ENCODE results near the gene SUCO. TPM values are rescaled to one million over a fixed set of nuclear protein-coding genes. Genes with fewer than 3 reads are reported as not detected.

Gene SUCO
- total and polyA plus RNA-seq, 2 experiments from 2014 or later: 12.4 to 24.3 TPM

- H3K4me3 ChIP-seq: no peak overlapping the region
- in situ Hi-C loops (cut with MboI): no loop called here
- H3K79me2 ChIP-seq (ENCODE audit: insufficient read depth): no peaks in the 10 kb centered on the region
- no peaks in the 10 kb centered on the region for H3K36me3 ChIP-seq (ENCODE audit: low read depth)
- no peaks in the 10 kb centered on the region for H3K9me2 ChIP-seq (ENCODE audit: insufficient read depth)
- H4K20me1 ChIP-seq (ENCODE audit: insufficient read depth): no peaks in the 10 kb centered on the region
- H3K9ac ChIP-seq: no peak overlapping the region
- DNase-seq: no peak
- peak overlapping the region; percentile 21 for H3K4me2 ChIP-seq (ENCODE audit: unreplicated experiment)
- peaks cover 12% of the 10 kb centered on the region for H3F3A ChIP-seq (ENCODE audit: insufficient read depth)
- peaks cover 18% of the 10 kb centered on the region for H3K4me1 ChIP-seq (ENCODE audit: insufficient read depth)
- peak overlapping the region; percentile 63 for H2AFZ ChIP-seq
- WGBS, 2 experiments (ENCODE audit: low coverage in 1 of 2, low lambda C conversion rate in 2 of 2, missing lambda C conversion rate in 2 of 2): 86 to 96% methylated on average over 2 of the region's 2 CpGs
- no peaks in the 10 kb centered on the region for H3K9me3 ChIP-seq (ENCODE audit: low read depth)
- TF ChIP-seq EZH2 (IDR thresholded peaks at IDR 0.05; ENCODE audit: insufficient read depth, poor library complexity, severe bottlenecking) (no peak), EZH2phosphoT487 (IDR thresholded peaks at IDR 0.05; ENCODE audit: insufficient read depth, low read depth) (no peak)
- no peaks in the 10 kb centered on the region for H3K27me3 ChIP-seq (replicated peaks; ENCODE audit: insufficient read depth)
- no peak overlapping the region for H3K27ac ChIP-seq
Observed at GRCh38 chr1:172629638-172630037, 96.7 kb downstream of the SUCO start.

- WGBS, 2 experiments (ENCODE audit: low coverage in 1 of 2, low lambda C conversion rate in 2 of 2, missing lambda C conversion rate in 2 of 2): 78 to 85% methylated on average over 11 of the region's 11 CpGs
- H3K27ac ChIP-seq: peak overlapping the region; percentile 43; the same call in 1 of the 2 replicates
- no peaks in the 10 kb centered on the region for H4K20me1 ChIP-seq (ENCODE audit: insufficient read depth)
- H3K9me3 ChIP-seq (ENCODE audit: low read depth): no peaks in the 10 kb centered on the region
- H3K9me2 ChIP-seq (ENCODE audit: insufficient read depth): no peaks in the 10 kb centered on the region
- H3K27me3 ChIP-seq (replicated peaks; ENCODE audit: insufficient read depth): no peaks in the 10 kb centered on the region
- H3K79me2 ChIP-seq (ENCODE audit: insufficient read depth): no peaks in the 10 kb centered on the region
- H3F3A ChIP-seq (ENCODE audit: insufficient read depth): peaks cover 12% of the 10 kb centered on the region
- in situ Hi-C loops (cut with MboI): no loop called here
- peak; percentile 54 for DNase-seq
- no peak for TF ChIP-seq EZH2phosphoT487 (IDR thresholded peaks at IDR 0.05; ENCODE audit: insufficient read depth, low read depth)
- no peak for TF ChIP-seq EZH2 (IDR thresholded peaks at IDR 0.05; ENCODE audit: insufficient read depth, poor library complexity, severe bottlenecking)
- peaks cover 18% of the 10 kb centered on the region for H3K4me1 ChIP-seq (ENCODE audit: insufficient read depth)
- H3K36me3 ChIP-seq (ENCODE audit: low read depth): no peaks in the 10 kb centered on the region
- peak overlapping the region; percentile 63 for H2AFZ ChIP-seq
- peak overlapping the region; percentile 21 for H3K4me2 ChIP-seq (ENCODE audit: unreplicated experiment)
- no peak overlapping the region for H3K9ac ChIP-seq
- H3K4me3 ChIP-seq: 0 out of 2 replicates have a peak overlapping the region, but pooled peaks have one; percentile 16
Observed at GRCh38 chr1:172630056-172630818, 97.3 kb downstream of the SUCO start.

DNA sequence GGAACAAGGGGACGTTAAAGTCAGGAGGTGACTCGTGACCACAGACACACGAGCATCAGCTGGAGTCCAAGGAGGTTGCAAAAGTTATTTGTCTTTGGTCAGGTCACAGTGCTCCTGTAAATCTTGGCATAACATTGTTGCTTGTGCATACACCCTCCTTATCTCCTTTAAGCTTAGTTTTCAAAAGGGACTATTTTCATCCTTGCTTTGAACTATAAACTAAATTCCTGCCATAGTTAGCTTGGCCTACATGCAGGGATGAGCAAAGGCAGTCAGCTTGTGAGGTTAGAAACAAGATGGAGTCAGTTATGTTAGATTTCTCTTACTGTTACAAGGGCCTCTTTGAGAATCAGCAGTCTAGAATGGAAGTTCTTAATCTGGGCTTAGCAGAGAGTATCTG lies 97.9 kb downstream of the SUCO start:
- Histone ChIP-seq H3F3A (ENCODE audit: insufficient read depth) (peaks cover 12% of the 10 kb centered on the region), H3K4me2 (ENCODE audit: unreplicated experiment) (peak overlapping the region; percentile 21), H3K36me3 (ENCODE audit: low read depth) (no peaks in the 10 kb centered on the region), H3K79me2 (ENCODE audit: insufficient read depth) (no peaks in the 10 kb centered on the region), H3K27ac (no peak overlapping the region), H3K9me2 (ENCODE audit: insufficient read depth) (no peaks in the 10 kb centered on the region), H3K9ac (no peak overlapping the region), H3K27me3 (replicated peaks; ENCODE audit: insufficient read depth) (no peaks in the 10 kb centered on the region), H3K4me1 (ENCODE audit: insufficient read depth) (peaks cover 18% of the 10 kb centered on the region), H4K20me1 (ENCODE audit: insufficient read depth) (no peaks in the 10 kb centered on the region), H3K9me3 (ENCODE audit: low read depth) (no peaks in the 10 kb centered on the region), H3K4me3 (no peak overlapping the region), H2AFZ (peak overlapping the region; percentile 63)
- no peak for TF ChIP-seq EZH2 (IDR thresholded peaks at IDR 0.05; ENCODE audit: insufficient read depth, poor library complexity, severe bottlenecking)
- no peak for TF ChIP-seq EZH2phosphoT487 (IDR thresholded peaks at IDR 0.05; ENCODE audit: insufficient read depth, low read depth)
- WGBS, 2 experiments (ENCODE audit: low coverage in 1 of 2, low lambda C conversion rate in 2 of 2, missing lambda C conversion rate in 2 of 2): 38 to 46% methylated on average over 3 of the region's 3 CpGs
- peak; percentile 17 for DNase-seq
- in situ Hi-C loops (cut with MboI): no loop called here

DNA sequence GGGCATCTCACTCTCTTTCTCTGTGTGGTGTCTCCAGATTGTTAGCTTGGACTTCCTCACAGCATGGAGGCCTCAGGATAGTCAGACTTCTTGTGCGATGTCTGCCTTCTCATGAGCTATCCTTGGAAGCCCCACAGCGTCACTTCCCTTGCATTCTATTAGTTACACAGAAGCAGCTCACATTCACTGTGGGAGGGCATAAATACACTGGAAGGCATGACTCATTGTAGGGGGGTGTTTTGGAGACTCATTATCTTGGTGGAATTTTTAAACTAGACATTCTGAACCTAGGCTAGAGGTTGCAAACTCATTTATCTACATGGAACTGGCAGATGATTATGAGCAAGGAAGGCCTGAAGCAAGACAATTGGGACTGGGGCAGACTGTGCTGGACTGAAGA lies 104.6 kb downstream of the SUCO start:
- H3K79me2 ChIP-seq (ENCODE audit: insufficient read depth): no peaks in the 10 kb centered on the region
- peaks cover 11% of the 10 kb centered on the region for H3K9me3 ChIP-seq (ENCODE audit: low read depth)
- DNase-seq: peak; percentile 93
- H3K9ac ChIP-seq: peak overlapping the region; percentile 41
- no peak overlapping the region for H3K4me3 ChIP-seq
- no peaks in the 10 kb centered on the region for H3K27me3 ChIP-seq (replicated peaks; ENCODE audit: insufficient read depth)
- peak overlapping the region; percentile 98 for H3K27ac ChIP-seq
- H3K4me2 ChIP-seq (ENCODE audit: unreplicated experiment): peak overlapping the region; percentile 92
- H3K4me1 ChIP-seq (ENCODE audit: insufficient read depth): peaks cover 37% of the 10 kb centered on the region
- peak overlapping the region; percentile 51 for H2AFZ ChIP-seq
- WGBS, 2 experiments (ENCODE audit: low coverage in 1 of 2, low lambda C conversion rate in 2 of 2, missing lambda C conversion rate in 2 of 2): 8 to 29% methylated on average over 2 of the region's 2 CpGs
- peaks cover 45% of the 10 kb centered on the region for H3F3A ChIP-seq (ENCODE audit: insufficient read depth)
- TF ChIP-seq EZH2phosphoT487 (IDR thresholded peaks at IDR 0.05; ENCODE audit: insufficient read depth, low read depth) (no peak), EZH2 (IDR thresholded peaks at IDR 0.05; ENCODE audit: insufficient read depth, poor library complexity, severe bottlenecking) (no peak)
- H4K20me1 ChIP-seq (ENCODE audit: insufficient read depth): no peaks in the 10 kb centered on the region
- no peaks in the 10 kb centered on the region for H3K9me2 ChIP-seq (ENCODE audit: insufficient read depth)
- H3K36me3 ChIP-seq (ENCODE audit: low read depth): no peaks in the 10 kb centered on the region
- in situ Hi-C loops (cut with MboI): no loop called here
